GM18499 (cell line): ENCODE results near the gene GUCA2B.

Source experiments
- ATAC-seq: cut with Tn5 transposase; IDR thresholded peaks from one replicate; pipeline ENCODE4 v1.9.1; 2021; ENCODE audit warnings: moderate number of reproducible peaks; ENCODE audit not compliant: insufficient read depth, unreplicated experiment

Gene GUCA2B

GRCh38 chr1:42183957-42184268, 30.7 kb downstream of the GUCA2B start:
- ATAC-seq: no peak

GRCh38 chr1:42184616-42185015, 31.4 kb downstream of the GUCA2B start:
- ATAC-seq: no peak

GRCh38 chr1:42186152-42186551, 32.9 kb downstream of the GUCA2B start:
- no peak for ATAC-seq

- ATAC-seq: no peak
These were observed 37.0 kb downstream of the GUCA2B start for GRCh38 chr1:42189931-42190853.

- ATAC-seq: no peak
These were observed 38.1 kb downstream of the GUCA2B start for GRCh38 chr1:42191319-42191718.

GRCh38 chr1:42192106-42192505, 38.9 kb downstream of the GUCA2B start:
- no peak for ATAC-seq

GRCh38 chr1:42195841-42196240, 42.6 kb downstream of the GUCA2B start:
- no peak for ATAC-seq

- no peak for ATAC-seq
These were observed 45.0 kb downstream of the GUCA2B start for GRCh38 chr1:42198251-42198650.

- ATAC-seq: no peak
These were observed 48.8 kb downstream of the GUCA2B start for GRCh38 chr1:42201986-42202385.
